K562 (cell line): ENCODE data around the gene SCMH1. TPM values are rescaled to one million over a fixed set of nuclear protein-coding genes. Genes with fewer than 3 reads are reported as not detected.

Experiments
- ATAC-seq: fragments of 200-7000 bp; cut with Tn5 transposase; 3 replicates; pipeline ENCODE4 v1.9.1; 2020; ENCODE audit warnings: moderate library complexity
- BruUV-seq: library from RNA; stranded (reverse); fragments of 400-500 nt; replicated peaks from 2 replicates; lab custom pipeline; 2021; lab: Mats Ljungman, UMichigan
- CTCF ChIA-PET: fragments of 300-600 bp; formaldehyde crosslinking; extraction: SDS; loops from one replicate; lab custom pipeline; 2021; ENCODE audit warnings: low intra/inter-chr PET ratio; lab: Yijun Ruan, JAX
- POLR2A ChIA-PET: fragments of 300-600, 350-650 bp; sonication (Branson Sonifier 250); formaldehyde crosslinking; extraction: SDS; loops from one replicate; lab custom pipeline; 2021; ENCODE audit warnings: antibody characterized with exemption, inconsistent platforms; lab: Yijun Ruan, JAX
- DNase-seq, 4 experiments: peaks; one replicate each; pipeline versions ENCODE4 v3.0.0 to v3.0.0-alpha.2; 2011 to 2018; ENCODE audit warnings: low spot score in 3 of 4, mixed read lengths in 3 of 4; ENCODE audit errors: extremely low read depth in 1 of 4
- FAIRE-seq: peaks from 2 replicates; lab custom pipeline; 2011; peaks lifted over from hg19 to GRCh38; lab: Jason Lieb, UNC
- H2AFZ ChIP-seq: 2 replicates; pipeline ENCODE4 v1.6.0; 2011; ENCODE audit warnings: low read depth, low read length, control low read depth, inconsistent platforms
- H3K27ac ChIP-seq: fragments of 200-600 bp; 3 replicates; pipeline ENCODE4 v1.8.0; 2011; ENCODE audit warnings: low read depth, mild to moderate bottlenecking, control low read depth, inconsistent platforms, low read length, moderate library complexity, mixed read lengths; ENCODE audit errors: extremely low read depth
- H3K27me3 ChIP-seq, 2 experiments: fragments of 300-600 bp in 1 of 2; 2 replicates in 1 of 2; 3 replicates in 1 of 2; pipeline versions ENCODE4 v1.6.0 to v1.8.0; 2011; ENCODE audit warnings: inconsistent platforms in 2 of 2, low read length in 2 of 2, mild to moderate bottlenecking in 1 of 2, mixed read lengths in 1 of 2, moderate library complexity in 1 of 2; ENCODE audit not compliant: control insufficient read depth in 2 of 2, insufficient read depth in 2 of 2
- H3K36me3 ChIP-seq: fragments of 300-600 bp; 3 replicates; pipeline ENCODE4 v1.8.0; 2011; ENCODE audit warnings: mild to moderate bottlenecking, low read length, inconsistent platforms; ENCODE audit not compliant: control insufficient read depth, insufficient read depth
- H3K4me1 ChIP-seq, 2 experiments: fragments of 200-600 bp in 1 of 2; replicated peaks in 1 of 2; 2 replicates in 1 of 2; 3 replicates in 1 of 2; pipeline versions ENCODE4 v1.5.1 to v1.8.0; 2011; ENCODE audit warnings: inconsistent platforms in 2 of 2, low read length in 2 of 2, mild to moderate bottlenecking in 1 of 2, mixed read lengths in 1 of 2, moderate library complexity in 1 of 2; ENCODE audit not compliant: control insufficient read depth in 2 of 2, insufficient read depth in 2 of 2
- H3K4me2 ChIP-seq: 2 replicates; pipeline ENCODE4 v1.6.1; 2011; ENCODE audit warnings: low read length, control low read depth, inconsistent platforms, mixed read lengths; ENCODE audit not compliant: insufficient read depth
- H3K4me3 ChIP-seq: fragments of 200-600 bp; sonication (generic), shearing (Covaris generic); 2 replicates; pipeline ENCODE4 v1.5.1; 2016; ENCODE audit warnings: control low read depth, inconsistent platforms
- H3K79me2 ChIP-seq: fragments of 200-600 bp; 3 replicates; pipeline ENCODE4 v1.8.0; 2011; ENCODE audit warnings: low read length, inconsistent platforms; ENCODE audit not compliant: control insufficient read depth, insufficient read depth
- H3K9ac ChIP-seq, 2 experiments: 2 replicates each; pipeline versions ENCODE4 v1.6.0 to v1.6.1; 2011; ENCODE audit warnings: low read depth in 2 of 2, low read length in 2 of 2, control low read depth in 1 of 2, inconsistent platforms in 1 of 2, mild to moderate bottlenecking in 1 of 2, mixed read lengths in 1 of 2; ENCODE audit not compliant: insufficient read depth in 1 of 2
- H3K9me1 ChIP-seq: one replicate; pipeline ENCODE4 v1.6.0; 2011; ENCODE audit warnings: inconsistent platforms, mild to moderate bottlenecking, low read length, moderate library complexity; ENCODE audit not compliant: control insufficient read depth, insufficient read depth
- H3K9me3 ChIP-seq: replicated peaks from 2 replicates; pipeline ENCODE4 v1.5.1; 2011; ENCODE audit warnings: low read depth, low read length, inconsistent platforms; ENCODE audit not compliant: control insufficient read depth, insufficient read depth
- H4K20me1 ChIP-seq: replicated peaks from 2 replicates; pipeline ENCODE4 v1.6.1; 2011; ENCODE audit warnings: low read length, inconsistent platforms, mixed read lengths; ENCODE audit not compliant: control insufficient read depth, insufficient read depth
- C11orf30 ChIP-seq: fragments of 450-650 bp; IDR thresholded peaks from 2 replicates; pipeline ENCODE4 v1.6.1; 2016; ENCODE audit warnings: low read depth, mild to moderate bottlenecking
- MAFG ChIP-seq: fragments of 450-650 bp; conservative IDR thresholded peaks from 2 replicates; pipeline ENCODE4 v1.6.1; 2016; ENCODE audit warnings: missing genetic modification characterization, missing compliant biosample characterization
- NFXL1 ChIP-seq: fragments of 450-650 bp; formaldehyde crosslinking; IDR thresholded peaks from 2 replicates; pipeline ENCODE4 v1.4.0; 2021; ENCODE audit warnings: mild to moderate bottlenecking
- SRSF9 ChIP-seq: fragments of 200-400 bp; formaldehyde crosslinking; IDR thresholded peaks from 2 replicates; pipeline ENCODE4 v1.6.1; 2017; ENCODE audit warnings: low read depth, low read length, borderline replicate concordance
- ZNF316 ChIP-seq: fragments of 450-650 bp; IDR thresholded peaks from 2 replicates; pipeline ENCODE4 v1.6.1; 2016
- ZNF584 ChIP-seq: fragments of 200-800 bp; sonication (Bioruptor generic); IDR thresholded peaks from 2 replicates; pipeline ENCODE4 v1.6.1; 2016; ENCODE audit warnings: low read depth, mild to moderate bottlenecking, missing genetic modification characterization, missing compliant biosample characterization
- in situ Hi-C: fragments of 300-500 bp; cut with MboI; formaldehyde crosslinking; loops from 4 replicates; pipeline ENCODE4 v1.15.0; 2018; ENCODE audit warnings: inconsistent platforms, mixed read lengths
- intact Hi-C: fragments of 100-400 bp; cut with micrococcal nuclease; formaldehyde crosslinking; loops from 2 replicates; pipeline ENCODE4 v1.14.2; 2022
- polyA plus RNA-seq, 8 experiments: library from polyadenylated mRNA; depleted of rRNA in 4 of 8; stranded (reverse) in 5 of 8; unstranded in 3 of 8; fragments of >200 nt; fragmentation: Nextera tagmentation in 2 of 8; fragmentation: Illumina TruSeq in 1 of 8; extraction: Ambion mirVana in 2 of 8; extraction: Trizol in 1 of 8; gene quantifications; 2 replicates each; pipeline versions ENCODE4 v1.2.1 to v1.2.3, GENCODE V29; 2011 to 2014; ENCODE audit warnings: inconsistent platforms in 1 of 8, missing spikeins in 1 of 8
- total RNA-seq, 7 experiments: library from RNA; depleted of rRNA in 6 of 7; stranded (reverse); fragments of >200 nt in 6 of 7; fragmentation: Illumina TruSeq in 2 of 7; extraction: Trizol in 2 of 7; gene quantifications; 2 replicates each; pipeline versions ENCODE4 v1.2.1 to v1.2.3, GENCODE V29; 2011 to 2021; ENCODE audit warnings: low replicate concordance in 1 of 7

SCMH1 gene
- total and polyA plus RNA-seq, 9 of the 15 experiments (the other 6 are each of a cell fraction or from before 2014, with no cell fraction given), result 8.5 to 37.0 (median 26.8) TPM

GRCh38 chr1:41078193-41078592 is 163.9 kb downstream of the SCMH1 start (continued):
- no peak for TF ChIP-seq SRSF9

- Histone ChIP-seq H2AFZ (no peak overlapping the region), H3K4me3 (no peak overlapping the region), H3K36me3 (peaks cover 15% of the 10 kb centered on the region; the same call in 1 of the 3 replicates), H3K9me3 (no peaks in the 10 kb centered on the region; the same call in 1 of the 2 replicates), H3K27ac (no peak overlapping the region), H4K20me1 (no peaks in the 10 kb centered on the region), H3K4me1 (no peaks in the 10 kb centered on the region), H3K9ac (no peak overlapping the region), H3K9me1 (no peaks in the 10 kb centered on the region), H3K79me2 (no peaks in the 10 kb centered on the region), H3K4me2 (no peak overlapping the region), H3K27me3 (no peaks in the 10 kb centered on the region)
- DNase-seq (no peak), FAIRE-seq (no peak), ATAC-seq (no peak)
- BruUV-seq, result no TSS peak
- peak; percentile 47; the same call in 1 of the 2 replicates for TF ChIP-seq MAFG (tag)
- TF ChIP-seq ZNF584 (CRISPR knock-in tag), result no peak
- 0 out of 2 replicates have a peak, but pooled peaks have one; percentile 18 for TF ChIP-seq C11orf30
- no peak for TF ChIP-seq NFXL1
- TF ChIP-seq ZNF316, result peak; percentile 28; the same call in 1 of the 2 replicates
- CTCF ChIA-PET, result no interaction called here
- POLR2A ChIA-PET, result interaction anchor here (0.7 kb wide), 1 partner anchor 77 kb away, joined by 3 read pairs; no protein-coding TSS in a partner anchor
- in situ Hi-C loops, result no loop called here
- intact Hi-C loops, result no loop called here
These were observed 168.1 kb downstream of the SCMH1 start for GRCh38 chr1:41073971-41074370.
